Effector memory CD4-positive, alpha-beta T cell (primary cell): ENCODE results near the gene ART1.

Experiments used
- DNase-seq, 3 donors: peaks; one replicate each; pipeline ENCODE4 v3.0.0-alpha.2; 2020
- H3K27ac ChIP-seq: 2 replicates; pipeline ENCODE4 v1.7.0; 2013; ENCODE audit warnings: mild to moderate bottlenecking, low read length, moderate library complexity; ENCODE audit not compliant: insufficient read depth, poor library complexity, severe bottlenecking
- H3K27me3 ChIP-seq: replicated peaks from 2 replicates; pipeline ENCODE4 v1.7.0; 2013; ENCODE audit warnings: mild to moderate bottlenecking, low read length; ENCODE audit not compliant: insufficient read depth, control insufficient read depth, poor library complexity, severe bottlenecking
- H3K36me3 ChIP-seq: 2 replicates; pipeline ENCODE4 v1.7.0; 2013; ENCODE audit warnings: mild to moderate bottlenecking, low read length, moderate library complexity; ENCODE audit not compliant: control insufficient read depth, insufficient read depth
- H3K4me1 ChIP-seq: 2 replicates; pipeline ENCODE4 v1.7.0; 2013; ENCODE audit warnings: low read length, mild to moderate bottlenecking; ENCODE audit not compliant: control insufficient read depth, insufficient read depth, poor library complexity, severe bottlenecking
- H3K4me3 ChIP-seq: 2 replicates; pipeline ENCODE4 v1.7.0; 2013; ENCODE audit warnings: low read length, low read depth, mild to moderate bottlenecking; ENCODE audit not compliant: insufficient read depth, poor library complexity, severe bottlenecking
- H3K9me3 ChIP-seq: 2 replicates; pipeline ENCODE4 v1.7.0; 2013; ENCODE audit warnings: mild to moderate bottlenecking, low read length, moderate library complexity; ENCODE audit not compliant: control insufficient read depth

ART1 gene

DNA sequence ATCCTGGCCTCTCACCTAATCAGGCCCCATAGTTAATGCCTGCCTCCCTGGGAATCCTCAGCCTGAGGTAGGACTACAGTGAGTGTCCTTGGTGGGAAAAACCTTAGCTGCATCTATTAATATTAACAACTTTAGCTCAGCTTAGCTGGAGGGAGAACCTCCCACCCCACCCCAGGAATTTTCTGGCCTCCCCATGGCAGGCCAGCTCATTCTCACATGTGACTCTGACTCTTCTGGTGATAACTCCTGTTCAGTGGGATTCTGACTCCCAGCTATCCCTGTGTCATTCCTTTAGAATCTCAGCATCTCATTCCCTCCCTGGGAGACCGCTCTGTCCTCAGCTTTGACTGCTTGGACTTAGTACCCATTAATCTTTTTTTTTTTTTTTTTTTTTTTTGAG lies 17.6 kb upstream of the ART1 start:
- Histone ChIP-seq H3K27ac (no peak overlapping the region), H3K4me3 (no peak overlapping the region), H3K27me3 (no peaks in the 10 kb centered on the region), H3K9me3 (no peaks in the 10 kb centered on the region), H3K4me1 (no peaks in the 10 kb centered on the region), H3K36me3 (no peaks in the 10 kb centered on the region)
- DNase-seq = no peak

DNA sequence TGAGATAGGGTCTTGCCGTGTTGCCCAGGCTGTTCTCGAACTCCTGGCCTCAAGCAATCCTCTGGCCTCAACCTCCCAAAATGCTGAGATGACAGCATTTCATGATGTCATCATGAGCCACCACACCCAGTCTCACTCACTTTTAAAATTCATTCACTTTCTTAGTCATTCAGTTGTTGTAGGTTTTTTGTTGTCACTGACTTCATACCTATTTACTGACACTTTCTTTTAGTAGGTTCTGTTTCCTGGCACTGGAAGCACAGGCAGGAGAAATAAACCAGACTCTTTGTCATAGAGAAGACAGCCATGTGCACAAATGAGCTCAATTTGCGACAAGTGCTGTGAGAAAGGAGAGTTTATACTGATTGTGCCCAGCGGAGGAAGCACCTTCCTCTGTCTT lies 13.6 kb upstream of the ART1 start:
- Histone ChIP-seq H3K36me3 (no peaks in the 10 kb centered on the region), H3K4me3 (no peak overlapping the region), H3K27me3 (no peaks in the 10 kb centered on the region), H3K9me3 (no peaks in the 10 kb centered on the region), H3K4me1 (no peaks in the 10 kb centered on the region), H3K27ac (no peak overlapping the region)
- DNase-seq = no peak

GRCh38 chr11:3632070-3632660 lies 12.8 kb upstream of the ART1 start:
- Histone ChIP-seq H3K9me3 (no peaks in the 10 kb centered on the region), H3K36me3 (no peaks in the 10 kb centered on the region), H3K27me3 (no peaks in the 10 kb centered on the region), H3K27ac (no peak overlapping the region), H3K4me3 (no peak overlapping the region), H3K4me1 (no peaks in the 10 kb centered on the region)
- no peak for DNase-seq

- DNase-seq = no peak
- no peaks in the 10 kb centered on the region for H3K27me3 ChIP-seq
- H3K4me1 ChIP-seq = no peaks in the 10 kb centered on the region
- H3K36me3 ChIP-seq = no peaks in the 10 kb centered on the region
- no peak overlapping the region for H3K4me3 ChIP-seq
- H3K27ac ChIP-seq = no peak overlapping the region
- no peaks in the 10 kb centered on the region for H3K9me3 ChIP-seq
Observed at GRCh38 chr11:3635641-3636375, 9.1 kb upstream of the ART1 start.

DNA sequence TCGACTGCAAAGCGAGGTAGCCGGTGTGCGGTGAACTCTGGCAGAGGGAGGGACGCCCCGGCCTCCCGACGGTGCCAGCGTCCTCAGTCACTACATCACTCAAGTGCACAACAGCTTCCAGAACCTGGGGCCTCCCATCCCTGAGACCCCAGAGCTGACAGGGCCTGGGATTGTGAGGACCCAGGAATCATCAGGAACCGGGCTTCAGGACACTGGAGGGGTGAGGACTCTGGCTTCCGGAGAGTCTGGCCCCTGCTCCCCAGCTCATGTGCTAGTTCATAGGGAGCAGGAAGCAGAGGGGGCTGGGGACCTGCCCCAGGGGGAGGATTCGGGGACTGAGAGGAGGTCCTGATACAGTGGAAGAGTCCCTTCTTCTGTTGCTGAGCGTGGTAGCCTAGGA lies 7.7 kb upstream of the ART1 start:
- H3K4me1 ChIP-seq = peaks cover 2% of the 10 kb centered on the region
- no peak for DNase-seq
- no peak overlapping the region for H3K27ac ChIP-seq
- H3K27me3 ChIP-seq = no peaks in the 10 kb centered on the region
- H3K36me3 ChIP-seq = no peaks in the 10 kb centered on the region
- no peak overlapping the region for H3K4me3 ChIP-seq
- H3K9me3 ChIP-seq = no peaks in the 10 kb centered on the region

- Histone ChIP-seq H3K4me1 (peaks cover 11% of the 10 kb centered on the region), H3K4me3 (no peak overlapping the region), H3K9me3 (no peaks in the 10 kb centered on the region), H3K27me3 (peaks cover 3% of the 10 kb centered on the region), H3K36me3 (no peaks in the 10 kb centered on the region), H3K27ac (no peak overlapping the region)
- DNase-seq = no peak
Observed at GRCh38 chr11:3638513-3638912, 6.4 kb upstream of the ART1 start.

- DNase-seq = no peak
- Histone ChIP-seq H3K27ac (no peak overlapping the region), H3K4me3 (no peak overlapping the region), H3K4me1 (peaks cover 11% of the 10 kb centered on the region), H3K36me3 (no peaks in the 10 kb centered on the region), H3K27me3 (peaks cover 3% of the 10 kb centered on the region), H3K9me3 (no peaks in the 10 kb centered on the region)
Observed at GRCh38 chr11:3639841-3640240, 5.1 kb upstream of the ART1 start.

DNA sequence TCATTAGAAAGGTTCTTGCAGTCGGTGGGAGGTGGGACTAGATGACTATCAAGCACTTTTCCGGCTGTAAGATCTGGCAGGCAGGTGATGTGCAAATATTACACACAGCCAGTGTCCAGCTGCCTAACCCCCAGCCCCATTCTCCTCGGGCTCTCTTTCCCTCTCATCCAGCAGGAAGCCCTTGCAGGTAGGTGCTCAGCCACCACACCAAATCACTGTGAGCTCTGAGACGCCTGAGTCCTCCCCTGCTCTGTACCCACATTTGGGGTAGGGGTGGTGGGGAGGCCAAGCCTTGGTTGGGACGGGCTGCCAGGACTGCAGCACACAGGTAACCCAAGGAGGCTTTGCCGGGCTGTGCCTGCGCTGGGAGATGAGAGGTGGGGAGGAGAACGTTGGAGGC lies 3.7 kb upstream of the ART1 start:
- no peak for DNase-seq
- no peak overlapping the region for H3K27ac ChIP-seq
- no peaks in the 10 kb centered on the region for H3K36me3 ChIP-seq
- H3K4me3 ChIP-seq = no peak overlapping the region
- H3K4me1 ChIP-seq = peaks cover 11% of the 10 kb centered on the region
- peaks cover 3% of the 10 kb centered on the region for H3K27me3 ChIP-seq
- H3K9me3 ChIP-seq = no peaks in the 10 kb centered on the region

GRCh38 chr11:3641701-3642070 lies 3.2 kb upstream of the ART1 start, which contains the start of gene ART5:
Gene ART5 (minus strand): TSS chr11:3641992. CDS start chr11:3641862, 130 bp downstream.
- Histone ChIP-seq H3K36me3 (no peaks in the 10 kb centered on the region), H3K9me3 (no peaks in the 10 kb centered on the region), H3K4me1 (peaks cover 11% of the 10 kb centered on the region), H3K4me3 (peak within 1 kb of the TSS; percentile 58), H3K27me3 (peaks cover 3% of the 10 kb centered on the region), H3K27ac (no peak within 1 kb of the TSS)
- no peak for DNase-seq

- H3K27me3 ChIP-seq = peaks cover 3% of the 10 kb centered on the region
- H3K27ac ChIP-seq = no peak overlapping the region
- peaks cover 11% of the 10 kb centered on the region for H3K4me1 ChIP-seq
- peak; percentile 48 to 68 (median 49) for DNase-seq
- H3K4me3 ChIP-seq = peak overlapping the region; percentile 58
- no peaks in the 10 kb centered on the region for H3K9me3 ChIP-seq
- no peaks in the 10 kb centered on the region for H3K36me3 ChIP-seq
Observed at GRCh38 chr11:3642071-3642951, 2.6 kb upstream of the ART1 start.
